ENCODE data around the gene RASL10A.

Gene RASL10A

GRCh38 chr22:29307596-29308147, 7.8 kb downstream of the RASL10A start:
- peak; percentile 48 for DNase-seq (ENCODE audit: low spot score)

GRCh38 chr22:29306835-29307595, 8.5 kb downstream of the RASL10A start:
- peak; percentile 62 for DNase-seq (ENCODE audit: low spot score)
- TF ChIP-seq CTCF (IDR thresholded peaks at IDR 0.05; ENCODE audit: extremely low read depth, missing control alignments) = no peak

More at GRCh38 chr22:29307596-29308147, 7.8 kb downstream of the RASL10A start:
- no peak for TF ChIP-seq CTCF (IDR thresholded peaks at IDR 0.05; ENCODE audit: extremely low read depth, missing control alignments)

- DNase-seq (ENCODE audit: low spot score) = peak; percentile 78
- no peak for TF ChIP-seq CTCF (IDR thresholded peaks at IDR 0.05; ENCODE audit: extremely low read depth, missing control alignments)
Observed at GRCh38 chr22:29306175-29306834, 9.2 kb downstream of the RASL10A start, which contains the start of gene GAS2L1. Gene GAS2L1, plus strand, starts transcription at chr22:29306650. Its CDS starts 1,456 bp downstream, at chr22:29308106.

- TF ChIP-seq CTCF (IDR thresholded peaks at IDR 0.05; ENCODE audit: extremely low read depth, missing control alignments) = no peak
- no peak for DNase-seq (ENCODE audit: low spot score)
Observed at GRCh38 chr22:29305836-29306174, 9.7 kb downstream of the RASL10A start.

GRCh38 chr22:29302681-29303465, 12.6 kb downstream of the RASL10A start:
- DNase-seq (ENCODE audit: low spot score) = no peak

GRCh38 chr22:29302402-29302680, 13.2 kb downstream of the RASL10A start:
- no peak for DNase-seq (ENCODE audit: low spot score)
- TF ChIP-seq CTCF (IDR thresholded peaks at IDR 0.05; ENCODE audit: extremely low read depth, missing control alignments) = no peak

More at GRCh38 chr22:29302681-29303465, 12.6 kb downstream of the RASL10A start:
- TF ChIP-seq CTCF (IDR thresholded peaks at IDR 0.05; ENCODE audit: extremely low read depth, missing control alignments) = no peak

All from GM20000 (cell line).